ENCODE results near the gene MORC1.

The MORC1 gene

DNA sequence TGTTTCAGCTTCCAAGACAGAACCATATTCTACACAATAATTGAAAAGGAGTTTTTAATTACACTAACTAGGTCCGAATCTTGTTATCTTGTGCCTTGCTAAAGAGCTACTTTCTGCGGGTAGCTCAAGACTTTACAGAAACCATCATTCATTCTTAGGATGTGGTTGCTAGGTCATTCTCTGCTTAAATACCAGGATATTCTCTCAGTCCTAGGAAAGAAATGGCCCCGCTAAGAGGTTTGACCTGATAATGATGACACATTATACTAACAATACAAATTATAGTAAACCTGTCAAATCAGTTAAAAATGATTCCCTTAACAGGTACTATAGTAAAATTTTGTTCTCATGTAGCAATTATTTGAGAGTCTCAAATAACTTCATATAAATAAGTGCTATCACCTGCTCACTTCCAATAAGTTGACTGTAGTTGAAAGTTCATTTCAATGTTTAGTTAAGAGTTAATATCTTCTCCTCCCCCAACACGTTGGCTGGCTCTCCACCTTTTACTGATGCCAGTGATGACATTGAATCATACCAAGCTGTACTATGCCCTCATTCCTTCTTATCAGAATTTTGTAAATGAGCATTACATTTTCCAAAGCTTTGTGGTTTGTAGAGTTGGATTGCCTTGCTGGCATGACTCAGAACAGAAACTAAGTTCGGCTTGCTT is 15.0 kb upstream of the MORC1 start:
- H3K4me1 ChIP-seq (ENCODE audit: control insufficient read depth, insufficient read depth, low read length), result no peaks in the 10 kb centered on the region
- no peaks in the 10 kb centered on the region for H3K27me3 ChIP-seq (ENCODE audit: control insufficient read depth, insufficient read depth, low read length)
- no peaks in the 10 kb centered on the region for H3K9me3 ChIP-seq (ENCODE audit: control insufficient read depth, insufficient read depth, low read length)
- no peaks in the 10 kb centered on the region for H3K36me3 ChIP-seq (ENCODE audit: control insufficient read depth, insufficient read depth, low read length)
- no peak overlapping the region for H3K4me3 ChIP-seq (ENCODE audit: low read depth, low read length)
- no peak overlapping the region for H3K9ac ChIP-seq (ENCODE audit: low read depth, low read length)

DNA sequence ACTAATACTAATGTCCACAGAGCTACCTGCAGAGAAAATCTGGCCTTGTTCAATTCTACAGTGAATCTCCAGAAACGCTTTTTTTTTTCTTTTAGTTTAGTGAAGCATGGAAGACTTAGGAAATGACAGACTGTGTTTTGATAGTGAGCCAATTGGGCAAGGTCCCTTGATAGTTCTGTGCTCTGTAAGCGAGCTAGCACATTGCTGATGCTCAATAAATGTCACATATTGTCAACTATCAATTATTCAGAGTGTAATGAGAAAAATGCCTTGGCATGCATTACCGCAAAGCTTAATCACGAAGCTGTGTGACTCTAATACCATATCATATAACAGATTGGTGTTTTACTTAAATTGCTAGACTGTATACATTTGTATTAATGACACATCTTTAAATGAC is 13.3 kb upstream of the MORC1 start:
- Histone ChIP-seq H3K4me3 (ENCODE audit: low read depth, low read length) (no peak overlapping the region), H3K36me3 (ENCODE audit: control insufficient read depth, insufficient read depth, low read length) (no peaks in the 10 kb centered on the region), H3K27me3 (ENCODE audit: control insufficient read depth, insufficient read depth, low read length) (no peaks in the 10 kb centered on the region), H3K4me1 (ENCODE audit: control insufficient read depth, insufficient read depth, low read length) (no peaks in the 10 kb centered on the region), H3K9me3 (ENCODE audit: control insufficient read depth, insufficient read depth, low read length) (no peaks in the 10 kb centered on the region), H3K9ac (ENCODE audit: low read depth, low read length) (no peak overlapping the region)

DNA sequence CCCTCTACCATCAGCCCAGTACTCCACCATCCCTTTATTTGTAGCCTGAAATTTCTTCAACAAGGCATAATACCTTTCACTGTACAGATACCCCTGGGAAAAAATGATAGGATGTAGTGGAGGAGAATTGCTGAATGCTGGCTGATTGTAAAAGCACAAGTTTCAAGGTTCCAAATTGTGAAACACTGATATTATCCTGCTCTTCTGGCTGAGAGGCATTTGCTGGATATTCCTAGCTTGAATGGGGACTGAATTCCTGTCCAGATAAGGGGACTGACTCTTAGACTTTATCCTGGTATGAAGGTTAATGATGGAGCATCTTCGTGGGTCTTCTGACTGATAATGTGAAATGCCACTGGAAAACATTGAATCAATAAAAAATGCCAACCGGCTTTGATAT is 9.6 kb upstream of the MORC1 start:
- Histone ChIP-seq H3K27me3 (ENCODE audit: control insufficient read depth, insufficient read depth, low read length) (no peaks in the 10 kb centered on the region), H3K4me1 (ENCODE audit: control insufficient read depth, insufficient read depth, low read length) (peaks cover 3% of the 10 kb centered on the region), H3K4me3 (ENCODE audit: low read depth, low read length) (no peak overlapping the region), H3K36me3 (ENCODE audit: control insufficient read depth, insufficient read depth, low read length) (no peaks in the 10 kb centered on the region), H3K9ac (ENCODE audit: low read depth, low read length) (no peak overlapping the region), H3K9me3 (ENCODE audit: control insufficient read depth, insufficient read depth, low read length) (no peaks in the 10 kb centered on the region)

DNA sequence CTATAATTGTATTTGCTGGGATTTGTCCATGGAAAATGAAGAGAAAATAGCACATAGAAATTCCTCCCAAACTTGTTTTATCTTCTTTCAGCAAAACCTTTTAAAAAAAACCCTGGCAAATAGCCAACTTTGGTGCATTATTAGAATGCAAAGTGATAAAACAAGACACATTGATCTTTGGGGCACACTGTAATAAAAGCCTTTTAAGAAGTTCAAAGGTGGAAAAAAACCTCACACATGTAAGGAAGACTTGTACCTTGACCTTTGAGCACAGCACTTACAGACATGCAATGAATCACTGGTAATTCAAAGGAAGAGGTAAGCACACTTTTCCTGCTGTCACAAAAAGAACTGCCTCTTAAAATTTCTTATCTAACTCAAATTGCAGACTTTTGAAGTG is 8.0 kb upstream of the MORC1 start:
- Histone ChIP-seq H3K4me3 (ENCODE audit: low read depth, low read length) (no peak overlapping the region), H3K9ac (ENCODE audit: low read depth, low read length) (no peak overlapping the region), H3K36me3 (ENCODE audit: control insufficient read depth, insufficient read depth, low read length) (no peaks in the 10 kb centered on the region), H3K27me3 (ENCODE audit: control insufficient read depth, insufficient read depth, low read length) (no peaks in the 10 kb centered on the region), H3K9me3 (ENCODE audit: control insufficient read depth, insufficient read depth, low read length) (no peaks in the 10 kb centered on the region), H3K4me1 (ENCODE audit: control insufficient read depth, insufficient read depth, low read length) (peaks cover 3% of the 10 kb centered on the region)

DNA sequence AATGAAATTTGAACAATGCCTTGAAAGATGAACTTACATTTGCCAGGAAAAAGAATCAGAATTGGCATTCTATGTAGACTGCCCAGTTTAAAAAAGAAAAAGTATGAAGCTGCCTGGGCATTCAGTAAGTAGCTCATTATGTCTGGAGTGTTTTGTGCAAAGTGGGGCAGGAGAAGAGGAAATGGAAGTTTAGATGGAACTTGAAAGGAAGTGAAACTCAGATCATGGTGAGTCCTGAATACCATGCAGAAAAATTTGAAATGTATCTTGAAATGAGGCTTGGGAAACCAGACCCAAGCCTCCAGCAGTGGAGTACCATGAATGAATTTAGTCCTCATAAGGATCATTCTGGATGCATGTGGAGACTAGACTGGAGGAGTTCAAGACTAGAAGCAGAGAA is 4.8 kb upstream of the MORC1 start:
- H3K27me3 ChIP-seq (ENCODE audit: control insufficient read depth, insufficient read depth, low read length), result no peaks in the 10 kb centered on the region
- H3K9ac ChIP-seq (ENCODE audit: low read depth, low read length), result no peak overlapping the region
- no peaks in the 10 kb centered on the region for H3K9me3 ChIP-seq (ENCODE audit: control insufficient read depth, insufficient read depth, low read length)
- H3K36me3 ChIP-seq (ENCODE audit: control insufficient read depth, insufficient read depth, low read length), result no peaks in the 10 kb centered on the region
- no peak overlapping the region for H3K4me3 ChIP-seq (ENCODE audit: low read depth, low read length)
- H3K4me1 ChIP-seq (ENCODE audit: control insufficient read depth, insufficient read depth, low read length), result peaks cover 3% of the 10 kb centered on the region

DNA sequence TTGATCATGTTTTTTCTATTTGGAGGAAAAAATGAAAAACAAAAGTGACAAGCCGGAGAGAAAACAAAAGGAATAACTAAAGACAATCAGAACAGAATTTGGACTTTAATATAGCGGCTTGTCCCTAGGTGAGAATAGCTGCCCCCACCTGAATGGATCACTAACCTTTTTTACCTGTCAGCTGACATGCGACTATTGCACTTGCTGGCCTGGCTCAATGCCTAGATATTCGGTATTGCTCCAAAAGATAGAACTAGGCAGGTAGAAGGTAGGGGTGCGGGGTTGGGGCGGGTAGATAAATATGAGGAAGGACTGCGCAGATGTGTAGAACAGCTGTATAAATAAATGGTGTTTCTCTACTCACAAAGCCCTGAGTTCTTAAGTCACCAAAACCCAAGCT is 650 bp upstream of the MORC1 start:
- no peaks in the 10 kb centered on the region for H3K4me1 ChIP-seq (ENCODE audit: control insufficient read depth, insufficient read depth, low read length)
- H3K27me3 ChIP-seq (ENCODE audit: control insufficient read depth, insufficient read depth, low read length), result no peaks in the 10 kb centered on the region
- no peaks in the 10 kb centered on the region for H3K36me3 ChIP-seq (ENCODE audit: control insufficient read depth, insufficient read depth, low read length)
- H3K9me3 ChIP-seq (ENCODE audit: control insufficient read depth, insufficient read depth, low read length), result no peaks in the 10 kb centered on the region
- H3K9ac ChIP-seq (ENCODE audit: low read depth, low read length), result no peak overlapping the region
- H3K4me3 ChIP-seq (ENCODE audit: low read depth, low read length), result no peak overlapping the region

DNA sequence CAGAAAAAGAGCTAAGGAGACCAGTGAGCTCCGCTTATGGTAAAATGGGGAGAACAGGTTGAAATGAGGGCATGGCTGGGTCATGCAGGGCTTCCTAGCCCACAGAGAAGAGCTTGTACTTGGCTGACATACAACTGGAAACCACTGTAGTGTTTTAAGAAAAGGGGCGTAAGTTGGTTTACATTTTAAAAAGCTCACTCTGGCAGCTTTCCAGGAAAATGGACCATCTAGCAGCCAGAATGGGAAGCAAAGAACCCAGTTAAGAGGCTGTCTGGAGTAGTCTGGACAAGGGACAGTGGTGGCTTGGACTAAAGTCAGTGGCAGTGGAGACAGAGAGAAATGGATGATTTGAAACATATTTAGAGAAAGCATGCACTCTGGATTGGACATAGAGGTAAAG is 1.9 kb downstream of the MORC1 start:
- no peaks in the 10 kb centered on the region for H3K36me3 ChIP-seq (ENCODE audit: control insufficient read depth, insufficient read depth, low read length)
- H3K4me3 ChIP-seq (ENCODE audit: low read depth, low read length), result no peak overlapping the region
- H3K9ac ChIP-seq (ENCODE audit: low read depth, low read length), result no peak overlapping the region
- no peaks in the 10 kb centered on the region for H3K9me3 ChIP-seq (ENCODE audit: control insufficient read depth, insufficient read depth, low read length)
- no peaks in the 10 kb centered on the region for H3K27me3 ChIP-seq (ENCODE audit: control insufficient read depth, insufficient read depth, low read length)
- H3K4me1 ChIP-seq (ENCODE audit: control insufficient read depth, insufficient read depth, low read length), result no peaks in the 10 kb centered on the region

DNA sequence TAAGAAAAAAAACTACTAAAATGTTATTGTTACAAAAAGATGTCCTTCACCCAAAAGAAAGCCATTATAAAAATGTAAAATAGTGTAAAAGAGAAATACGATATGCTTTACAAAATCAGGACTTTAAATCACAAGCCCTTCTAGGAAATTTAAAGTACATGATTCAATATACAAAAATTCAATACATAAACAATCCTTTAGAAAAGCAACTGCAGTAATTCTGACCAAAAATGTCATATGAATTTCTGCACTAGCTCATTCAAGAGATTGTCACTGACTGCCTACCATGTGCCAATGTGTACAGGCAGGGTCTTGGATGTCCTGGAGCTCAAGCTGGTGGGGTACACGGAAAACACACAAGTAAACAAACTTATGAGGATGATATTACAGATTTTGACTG is 2.5 kb downstream of the MORC1 start:
- Histone ChIP-seq H3K27me3 (ENCODE audit: control insufficient read depth, insufficient read depth, low read length) (no peaks in the 10 kb centered on the region), H3K4me3 (ENCODE audit: low read depth, low read length) (no peak overlapping the region), H3K4me1 (ENCODE audit: control insufficient read depth, insufficient read depth, low read length) (no peaks in the 10 kb centered on the region), H3K36me3 (ENCODE audit: control insufficient read depth, insufficient read depth, low read length) (no peaks in the 10 kb centered on the region), H3K9ac (ENCODE audit: low read depth, low read length) (no peak overlapping the region), H3K9me3 (ENCODE audit: control insufficient read depth, insufficient read depth, low read length) (no peaks in the 10 kb centered on the region)

DNA sequence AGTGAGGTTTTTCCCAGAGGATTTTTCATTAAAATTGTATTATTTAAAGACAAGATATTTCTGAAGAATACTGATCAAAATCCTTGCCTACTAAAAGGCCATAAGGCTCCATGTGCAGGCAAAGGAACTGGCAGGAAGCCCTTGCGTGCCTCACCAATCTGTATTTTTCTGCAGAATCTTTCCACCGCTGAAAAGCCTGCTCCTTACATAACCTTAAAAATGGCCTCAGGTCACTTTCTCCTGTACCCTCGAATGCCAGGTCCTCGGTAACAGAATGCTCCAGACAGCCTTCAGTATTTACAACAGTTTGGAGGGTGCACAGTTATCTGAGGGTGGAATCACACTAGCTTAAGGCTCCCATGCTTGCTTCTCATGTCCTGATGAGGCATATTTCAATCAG is 3.2 kb downstream of the MORC1 start:
- Histone ChIP-seq H3K4me3 (ENCODE audit: low read depth, low read length) (no peak overlapping the region), H3K4me1 (ENCODE audit: control insufficient read depth, insufficient read depth, low read length) (no peaks in the 10 kb centered on the region), H3K9ac (ENCODE audit: low read depth, low read length) (no peak overlapping the region), H3K36me3 (ENCODE audit: control insufficient read depth, insufficient read depth, low read length) (no peaks in the 10 kb centered on the region), H3K9me3 (ENCODE audit: control insufficient read depth, insufficient read depth, low read length) (no peaks in the 10 kb centered on the region), H3K27me3 (ENCODE audit: control insufficient read depth, insufficient read depth, low read length) (no peaks in the 10 kb centered on the region)

DNA sequence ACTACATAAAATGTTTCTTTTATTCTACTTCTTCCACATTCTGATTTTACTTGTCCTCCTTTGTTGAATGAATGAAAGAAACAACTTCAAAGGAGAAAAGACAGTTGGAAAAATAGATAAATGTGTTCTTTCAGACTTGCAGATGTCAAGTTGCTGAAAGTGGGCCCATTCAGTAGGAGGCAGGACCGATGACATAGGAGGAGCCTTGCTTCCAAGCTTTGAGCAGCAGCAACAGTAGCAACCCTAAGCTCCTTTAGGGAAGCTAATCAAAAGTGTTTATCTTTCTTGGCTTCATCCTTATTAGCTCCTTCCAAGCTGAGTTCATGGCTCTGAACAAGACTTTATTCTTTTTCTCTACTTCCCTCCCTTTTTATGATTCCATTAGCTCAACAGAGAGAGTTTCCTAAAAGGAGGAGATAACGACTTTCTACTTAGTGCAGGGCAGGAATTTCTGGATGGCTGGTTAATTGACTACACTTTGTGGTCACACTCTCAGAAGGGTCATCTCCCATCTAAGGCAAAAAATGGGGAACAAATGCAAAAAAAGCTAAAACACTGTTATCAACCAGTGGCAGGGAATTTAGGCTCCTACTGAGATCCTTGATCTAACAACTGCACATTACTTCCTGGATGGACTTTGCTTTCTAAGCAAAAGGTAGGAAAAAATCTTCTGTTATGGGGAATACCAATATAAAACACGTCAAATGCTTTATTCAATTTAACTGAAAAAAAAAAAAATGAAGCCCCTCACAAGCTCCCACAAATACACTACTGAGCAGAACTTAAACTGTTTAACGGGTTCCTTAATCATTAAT is 4.8 kb downstream of the MORC1 start:
- H3K4me3 ChIP-seq (ENCODE audit: low read depth, low read length), result no peak overlapping the region
- H3K4me1 ChIP-seq (ENCODE audit: control insufficient read depth, insufficient read depth, low read length), result no peaks in the 10 kb centered on the region
- no peaks in the 10 kb centered on the region for H3K36me3 ChIP-seq (ENCODE audit: control insufficient read depth, insufficient read depth, low read length)
- no peaks in the 10 kb centered on the region for H3K27me3 ChIP-seq (ENCODE audit: control insufficient read depth, insufficient read depth, low read length)
- H3K9me3 ChIP-seq (ENCODE audit: control insufficient read depth, insufficient read depth, low read length), result no peaks in the 10 kb centered on the region
- H3K9ac ChIP-seq (ENCODE audit: low read depth, low read length), result no peak overlapping the region

DNA sequence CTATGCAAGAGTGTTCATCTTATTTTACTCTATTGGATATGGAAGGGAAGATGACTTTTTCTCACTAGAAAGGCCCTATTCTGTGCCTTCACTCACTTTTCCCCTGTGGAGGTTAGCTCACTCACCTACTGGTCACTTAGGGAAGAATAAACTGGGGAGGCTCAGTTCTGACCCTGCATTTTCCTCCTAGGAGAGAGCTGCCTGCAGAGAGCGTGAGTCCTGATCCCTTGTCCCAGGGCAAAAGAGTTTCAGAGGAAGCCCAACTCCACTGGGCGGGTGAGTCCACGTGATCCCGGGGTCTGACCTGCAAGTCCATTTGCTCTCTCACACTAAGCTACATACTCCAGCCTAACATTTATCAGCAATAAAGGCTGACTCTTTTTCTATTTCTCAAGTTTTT is 8.4 kb downstream of the MORC1 start:
- H3K9ac ChIP-seq (ENCODE audit: low read depth, low read length), result no peak overlapping the region
- H3K4me3 ChIP-seq (ENCODE audit: low read depth, low read length), result no peak overlapping the region
- H3K9me3 ChIP-seq (ENCODE audit: control insufficient read depth, insufficient read depth, low read length), result no peaks in the 10 kb centered on the region
- no peaks in the 10 kb centered on the region for H3K4me1 ChIP-seq (ENCODE audit: control insufficient read depth, insufficient read depth, low read length)
- H3K36me3 ChIP-seq (ENCODE audit: control insufficient read depth, insufficient read depth, low read length), result no peaks in the 10 kb centered on the region
- H3K27me3 ChIP-seq (ENCODE audit: control insufficient read depth, insufficient read depth, low read length), result no peaks in the 10 kb centered on the region

DNA sequence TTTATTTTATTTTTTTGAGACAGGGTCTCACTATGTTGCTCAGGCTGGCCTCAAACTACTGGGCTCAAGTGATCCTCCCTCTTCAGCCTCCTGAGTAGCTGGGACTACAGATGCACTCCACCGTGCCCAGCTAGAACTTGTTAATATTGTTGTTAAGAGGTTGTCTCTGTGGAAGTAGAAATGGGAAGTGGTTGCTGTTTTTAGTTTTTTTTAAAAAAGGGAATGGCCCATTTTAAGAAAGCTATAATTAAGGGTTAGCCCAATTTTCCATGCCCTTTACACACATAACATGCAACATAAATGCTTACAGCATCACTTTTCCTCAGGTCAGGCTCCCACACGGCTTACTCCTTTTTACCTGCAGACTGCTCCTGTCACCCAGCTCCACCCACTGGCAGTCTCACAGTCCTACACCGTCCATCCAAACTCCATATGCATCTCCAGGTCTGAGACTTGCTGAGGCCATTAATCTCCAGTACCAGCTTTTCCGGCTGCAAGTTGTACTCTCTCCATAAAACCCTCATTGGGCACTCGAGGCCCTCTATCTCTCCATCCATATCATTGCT is 19.8 kb downstream of the MORC1 start:
- no peak overlapping the region for H3K4me3 ChIP-seq (ENCODE audit: low read depth, low read length)
- no peaks in the 10 kb centered on the region for H3K9me3 ChIP-seq (ENCODE audit: control insufficient read depth, insufficient read depth, low read length)
- H3K4me1 ChIP-seq (ENCODE audit: control insufficient read depth, insufficient read depth, low read length), result no peaks in the 10 kb centered on the region
- no peaks in the 10 kb centered on the region for H3K36me3 ChIP-seq (ENCODE audit: control insufficient read depth, insufficient read depth, low read length)
- H3K9ac ChIP-seq (ENCODE audit: low read depth, low read length), result no peak overlapping the region
- H3K27me3 ChIP-seq (ENCODE audit: control insufficient read depth, insufficient read depth, low read length), result no peaks in the 10 kb centered on the region
